ENCODE data around the gene FNDC7.

GRCh38 chr1:108716437-108717230 lies 3.9 kb downstream of the FNDC7 start:
- no peak for TF ChIP-seq GATA2 (IDR thresholded peaks at IDR 0.05; ENCODE audit: low read depth, low read length)
- TF ChIP-seq GATA3 (IDR thresholded peaks at IDR 0.05; ENCODE audit: low read depth, low read length) = no peak

Measured in SH-SY5Y (cell line).